ENCODE results near the gene CLIP4. TPM values are rescaled to one million over a fixed set of nuclear protein-coding genes. Genes with fewer than 3 reads are reported as not detected.

CLIP4 gene
- total RNA-seq, 1 experiment from 2014 or later: 18.2 TPM

GRCh38 chr2:29162204-29162928 is 47.2 kb downstream of the CLIP4 start:
- H3K27ac ChIP-seq (ENCODE audit: low read depth, low read length, poor library complexity, severe bottlenecking): no peak overlapping the region

GRCh38 chr2:29164091-29164846 is 49.1 kb downstream of the CLIP4 start:
- DNase-seq (ENCODE audit: low spot score): peak; percentile 79
- Histone ChIP-seq H3K9me3 (ENCODE audit: low read depth, low read length, poor library complexity, severe bottlenecking) (no peaks in the 10 kb centered on the region), H3K27me3 (replicated peaks; ENCODE audit: insufficient read depth, low read depth, low read length, poor library complexity) (no peaks in the 10 kb centered on the region), H3K4me1 (ENCODE audit: insufficient read depth, low read length, poor library complexity, severe bottlenecking) (peaks cover 44% of the 10 kb centered on the region), H3K27ac (ENCODE audit: low read depth, low read length, poor library complexity, severe bottlenecking) (peak overlapping the region; percentile 39), H3K36me3 (ENCODE audit: insufficient read depth, low read length, poor library complexity, severe bottlenecking) (peaks cover 6% of the 10 kb centered on the region), H3K4me3 (ENCODE audit: low read depth, low read length, poor library complexity, severe bottlenecking) (no peak overlapping the region)
- ChIA-PET POLR2A (ENCODE audit: low non-redundant PET) (interaction anchor here (0.6 kb wide), 1 partner anchor 729 kb away, joined by 3 read pairs; no protein-coding TSS in a partner anchor), CTCF (interaction anchor here (0.8 kb wide), 1 partner anchor 118 kb away, joined by 3 read pairs; no protein-coding TSS in a partner anchor)
- TF ChIP-seq EZH2 (IDR thresholded peaks at IDR 0.05; ENCODE audit: borderline replicate concordance, low read depth, low read length, poor library complexity, severe bottlenecking): no peak
- TF ChIP-seq CTCF (conservative IDR thresholded peaks at IDR 0.05; ENCODE audit: low read depth, low read length): no peak
- no TSS peak for BruUV-seq (replicated peaks)
- intact Hi-C loops (cut with micrococcal nuclease; ENCODE audit: unreplicated experiment): loop anchor here (5.0 kb wide), 2 partner anchors 33 to 863 kb away; no protein-coding TSS in a partner anchor

More at GRCh38 chr2:29162204-29162928, 47.2 kb downstream of the CLIP4 start:
- intact Hi-C loops (cut with micrococcal nuclease; ENCODE audit: unreplicated experiment): loop anchor here (5.0 kb wide), 2 partner anchors 35 to 865 kb away; no protein-coding TSS in a partner anchor
- no peak for DNase-seq (ENCODE audit: low spot score)
- Histone ChIP-seq H3K36me3 (ENCODE audit: insufficient read depth, low read length, poor library complexity, severe bottlenecking) (peaks cover 6% of the 10 kb centered on the region), H3K4me1 (ENCODE audit: insufficient read depth, low read length, poor library complexity, severe bottlenecking) (peaks cover 44% of the 10 kb centered on the region), H3K4me3 (ENCODE audit: low read depth, low read length, poor library complexity, severe bottlenecking) (no peak overlapping the region), H3K9me3 (ENCODE audit: low read depth, low read length, poor library complexity, severe bottlenecking) (no peaks in the 10 kb centered on the region), H3K27me3 (replicated peaks; ENCODE audit: insufficient read depth, low read depth, low read length, poor library complexity) (no peaks in the 10 kb centered on the region)
- TF ChIP-seq CTCF (conservative IDR thresholded peaks at IDR 0.05; ENCODE audit: low read depth, low read length): no peak
- TF ChIP-seq EZH2 (IDR thresholded peaks at IDR 0.05; ENCODE audit: borderline replicate concordance, low read depth, low read length, poor library complexity, severe bottlenecking): no peak
- CTCF ChIA-PET: no interaction called here
- no TSS peak for BruUV-seq (replicated peaks)
- POLR2A ChIA-PET (ENCODE audit: low non-redundant PET): no interaction called here

- Histone ChIP-seq H3K36me3 (ENCODE audit: insufficient read depth, low read length, poor library complexity, severe bottlenecking) (peaks cover 6% of the 10 kb centered on the region), H3K27me3 (replicated peaks; ENCODE audit: insufficient read depth, low read depth, low read length, poor library complexity) (no peaks in the 10 kb centered on the region), H3K4me1 (ENCODE audit: insufficient read depth, low read length, poor library complexity, severe bottlenecking) (peaks cover 44% of the 10 kb centered on the region), H3K9me3 (ENCODE audit: low read depth, low read length, poor library complexity, severe bottlenecking) (no peaks in the 10 kb centered on the region), H3K27ac (ENCODE audit: low read depth, low read length, poor library complexity, severe bottlenecking) (peak overlapping the region; percentile 58), H3K4me3 (ENCODE audit: low read depth, low read length, poor library complexity, severe bottlenecking) (no peak overlapping the region)
- TF ChIP-seq EZH2 (IDR thresholded peaks at IDR 0.05; ENCODE audit: borderline replicate concordance, low read depth, low read length, poor library complexity, severe bottlenecking) (no peak), CTCF (conservative IDR thresholded peaks at IDR 0.05; ENCODE audit: low read depth, low read length) (no peak)
- intact Hi-C loops (cut with micrococcal nuclease; ENCODE audit: unreplicated experiment): no loop called here
- peak; percentile 45 for DNase-seq (ENCODE audit: low spot score)
- BruUV-seq (replicated peaks): no TSS peak
- ChIA-PET CTCF (interaction anchor here (0.7 kb wide), 1 partner anchor 153 kb away, joined by 3 read pairs; no protein-coding TSS in a partner anchor), POLR2A (ENCODE audit: low non-redundant PET) (interaction anchor here (0.7 kb wide), 1 partner anchor 78 kb away, joined by 3 read pairs; no protein-coding TSS in a partner anchor)
Observed at GRCh38 chr2:29165362-29166241, 50.4 kb downstream of the CLIP4 start.
